Adrenal gland (tissue), 12 donors: Measurements from ENCODE around the gene VEGFB. TPM values are rescaled to one million over a fixed set of nuclear protein-coding genes. Genes with fewer than 3 reads are reported as not detected.

ENCODE experiments used
- DNase-seq, 7 donors: peaks; one replicate each; pipeline ENCODE4 v3.0.0-alpha.2; 2019 to 2020
- H3K27ac ChIP-seq, 5 donors: fragments of 200-600 bp; sonication (generic) in 4 of 5; 1 replicate in 3 of 5; 2 replicates in 2 of 5; pipeline versions ENCODE4 v1.5.1 to v1.8.0; 2016 to 2020; ENCODE audit warnings: mild to moderate bottlenecking in 1 of 5
- H3K27me3 ChIP-seq: fragments of 200-600 bp; 2 replicates; pipeline ENCODE4 v1.8.0; 2021
- H3K36me3 ChIP-seq, 2 donors: fragments of 200-600 bp; replicated peaks in 1 of 2; 1 replicate in 1 of 2; 2 replicates in 1 of 2; pipeline versions ENCODE4 v1.5.1 to v1.8.0; 2018 to 2022
- H3K4me1 ChIP-seq, 2 donors: fragments of 200-600 bp; replicated peaks in 1 of 2; 1 replicate in 1 of 2; 2 replicates in 1 of 2; pipeline versions ENCODE4 v1.5.1 to v1.8.0; 2018 to 2021
- H3K4me3 ChIP-seq, 4 donors: fragments of 200-600 bp; sonication (generic) in 3 of 4; one replicate each; pipeline ENCODE4 v1.5.1; 2016 to 2018
- H3K9me3 ChIP-seq, 3 donors: fragments of 200-600 bp; sonication (generic) in 1 of 3; replicated peaks in 1 of 3; 1 replicate in 2 of 3; 2 replicates in 1 of 3; pipeline versions ENCODE4 v1.5.1 to v1.8.0; 2016 to 2021
- CTCF ChIP-seq, 6 experiments: fragments of 450-650 bp in 4 of 6; fragments of 200-600 bp in 2 of 6; sonication (generic) in 1 of 6; IDR thresholded peaks; 1 replicate in 5 of 6; 2 replicates in 1 of 6; pipeline versions ENCODE4 v1.5.1 to v1.8.0; 2016 to 2021; ENCODE audit warnings: antibody characterized with exemption in 6 of 6, mild to moderate bottlenecking in 2 of 6, moderate library complexity in 1 of 6
- POLR2A ChIP-seq, 2 donors: fragments of 450-650 bp; IDR thresholded peaks; one replicate each; pipeline ENCODE4 v1.6.1; 2017; ENCODE audit warnings: antibody characterized with exemption in 2 of 2, mild to moderate bottlenecking in 2 of 2, moderate library complexity in 1 of 2
- WGBS, 4 donors: extraction: QIAGEN DNeasy Blood & Tissue Kit in 2 of 4; methylation state at CpG; one replicate each; pipeline versions ENCODE4 v1.1.5 to v1.1.7; 2013 to 2017; 5-methylcytosine and 5-hydroxymethylcytosine counted together
- intact Hi-C, 2 donors: fragments of 100-400 bp; cut with DNase I; formaldehyde crosslinking; loops; one replicate each; pipeline versions ENCODE4 v1.14.1 to v1.15.0; 2022 to 2023
- polyA plus RNA-seq, 3 donors: library from polyadenylated mRNA; stranded (reverse); fragments of 200-250 nt in 2 of 3; fragments of 350-450 nt in 1 of 3; fragmentation: Illumina TruSeq in 1 of 3; extraction: RNeasy Lipid Tissue Mini Kit (QIAGEN cat#74804) in 1 of 3; gene quantifications; one replicate each; pipeline ENCODE4 v1.2.3, GENCODE V29; 2013 to 2014
- total RNA-seq, 9 donors: library from RNA; depleted of rRNA in 4 of 9; stranded (reverse); fragments of >200 nt in 4 of 9; fragments of 120-200 nt in 1 of 9; fragmentation: NEBNext Ultra II Directional in 1 of 9; extraction: Animal tissue kit (Norgen Biotek cat#: 25700) in 1 of 9; gene quantifications; one replicate each; pipeline versions ENCODE4 v1.1.0 to v1.2.4, GENCODE V29; 2013 to 2023
- donor health status: healthy with polysubstance abuse.
- donor health status: Bipolar disorder and iron deficiency.
- donor health status: DM: yes; HTN: yes; CAD: no.
- donor health status: DM: no; HTN: no; CAD: no.
- donor health status: DM: no; HTN: no; CAD: no.
- donor health status: DM: yes; HTN: yes; CAD: no.

Gene VEGFB
- total and polyA plus RNA-seq, 12 donors = 36.0 to 185 (median 134) TPM

DNA sequence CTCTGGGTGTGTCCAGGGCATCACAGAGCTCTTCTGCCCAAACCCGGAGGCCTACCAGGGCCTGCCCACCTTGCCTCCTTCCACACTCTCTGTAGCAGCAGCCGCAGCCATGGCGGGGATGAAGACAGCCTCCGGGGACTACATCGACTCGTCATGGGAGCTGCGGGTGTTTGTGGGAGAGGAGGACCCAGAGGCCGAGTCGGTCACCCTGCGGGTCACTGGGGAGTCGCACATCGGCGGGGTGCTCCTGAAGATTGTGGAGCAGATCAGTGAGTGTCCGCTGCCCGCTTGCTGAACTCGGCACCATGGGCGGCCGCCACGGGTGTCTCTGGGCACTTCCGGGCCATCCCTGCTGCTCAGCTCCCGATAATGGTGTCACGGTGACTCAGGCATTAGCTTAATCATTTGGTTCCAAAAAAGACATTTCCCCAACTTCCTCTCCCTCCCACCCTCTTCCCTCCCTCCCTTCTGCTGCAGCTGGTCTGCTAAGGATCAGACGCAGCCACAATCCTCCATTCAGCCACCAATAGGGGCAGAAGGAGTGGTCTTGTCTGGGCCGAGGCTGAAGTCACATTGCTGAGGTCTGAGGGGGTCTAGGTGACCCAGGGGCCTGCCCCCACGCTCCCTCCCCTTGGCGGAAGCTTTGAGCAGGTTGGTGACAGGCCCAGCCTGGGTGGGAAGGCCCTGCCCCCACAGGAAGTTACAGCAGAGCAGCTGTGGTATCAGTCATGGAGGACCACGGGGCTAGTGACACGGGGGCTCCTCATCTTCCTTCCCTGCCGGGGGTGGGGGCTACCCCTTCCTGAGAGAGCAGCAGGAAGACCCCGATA is 26.9 kb upstream of the VEGFB start:
- intact Hi-C loops = loop anchor here in 1 of 2 donors (5.0 kb wide), 1 partner anchor 90 kb away; no protein-coding TSS in a partner anchor
- peak overlapping the region in 1 of 4 donors; percentile 48 for H3K4me3 ChIP-seq
- peak in 6 of 7 donors; percentile 61 to 81 (median 64) for DNase-seq
- peaks cover 0 to 18% of the 10 kb centered on the region in 2 donors for H3K36me3 ChIP-seq
- peaks cover 8 to 24% of the 10 kb centered on the region in 2 donors for H3K4me1 ChIP-seq
- H3K27ac ChIP-seq = peak overlapping the region in 4 of 5 donors; percentile 67 to 88 (median 80)
- peak in 1 of 6 experiments; percentile 8 for TF ChIP-seq CTCF (IDR thresholded peaks at IDR 0.05)
- TF ChIP-seq POLR2A (IDR thresholded peaks at IDR 0.05) = peak in 1 of 2 donors; percentile 28
- no peaks in the 10 kb centered on the region for H3K9me3 ChIP-seq
- WGBS, 4 donors = 23 to 47% (median 40%) methylated on average over 8 to 30 of the region's 30 CpGs
- no peaks in the 10 kb centered on the region for H3K27me3 ChIP-seq

- TF ChIP-seq POLR2A (IDR thresholded peaks at IDR 0.05) (no peak), CTCF (IDR thresholded peaks at IDR 0.05) (no peak)
- 74 to 86% (median 79%) methylated on average over 15 to 23 of the region's 23 CpGs for WGBS, 4 donors
- no peaks in the 10 kb centered on the region for H3K27me3 ChIP-seq
- peaks cover 8 to 24% of the 10 kb centered on the region in 2 donors for H3K4me1 ChIP-seq
- H3K36me3 ChIP-seq = peaks cover 0 to 10% of the 10 kb centered on the region in 2 donors
- H3K27ac ChIP-seq = peak overlapping the region in 4 of 5 donors; percentile 67 to 88 (median 80)
- DNase-seq = peak in 1 of 7 donors; percentile 12
- no peaks in the 10 kb centered on the region for H3K9me3 ChIP-seq
- H3K4me3 ChIP-seq = peak overlapping the region in 1 of 4 donors; percentile 48
- intact Hi-C loops = loop anchor here in 1 of 2 donors (5.0 kb wide), 1 partner anchor 89 kb away; no protein-coding TSS in a partner anchor
Observed at GRCh38 chr11:64208086-64208795, 26.1 kb upstream of the VEGFB start.

DNA sequence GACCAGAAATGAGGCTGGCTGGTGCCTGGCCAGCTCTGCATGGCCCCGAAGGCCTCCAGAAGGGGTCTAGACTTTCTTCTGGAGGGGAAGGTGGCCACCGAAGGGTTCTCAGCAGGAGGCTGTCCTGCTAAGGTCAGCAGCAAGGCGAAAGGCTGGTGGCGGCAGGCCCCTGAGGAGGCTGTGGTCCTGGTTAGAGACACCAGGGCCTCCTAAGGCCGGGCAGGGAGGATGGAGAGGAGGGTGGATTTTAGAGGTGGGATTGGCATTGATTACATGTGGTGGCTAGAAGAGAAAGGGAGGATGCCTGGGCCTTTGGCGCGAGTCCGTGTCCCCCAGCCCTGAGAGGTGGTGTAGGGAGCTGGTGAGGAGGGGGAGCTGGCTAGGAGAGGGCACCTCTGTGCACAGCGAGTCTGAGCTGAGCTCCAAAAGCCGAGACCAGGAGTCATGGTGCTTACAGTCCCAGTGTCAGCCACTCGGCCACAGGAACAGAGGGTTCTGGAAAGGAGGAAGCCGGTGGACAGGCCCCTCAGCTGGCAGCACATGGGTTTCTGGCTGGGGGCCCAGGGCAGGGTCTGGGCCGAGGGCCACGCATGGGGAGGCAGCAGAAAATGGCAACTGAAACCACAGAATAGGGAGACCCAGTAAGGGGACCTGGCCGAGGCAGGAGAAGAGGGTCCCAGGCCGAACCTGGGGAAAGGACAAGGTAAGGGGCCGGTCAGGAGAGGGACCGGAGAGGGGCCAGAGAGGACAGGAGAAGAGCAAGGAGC is 25.4 kb upstream of the VEGFB start:
- intact Hi-C loops = loop anchor here in 1 of 2 donors (5.0 kb wide), 1 partner anchor 88 kb away; no protein-coding TSS in a partner anchor
- H3K27ac ChIP-seq = peak overlapping the region in 2 of 5 donors; percentile 82 to 88
- H3K4me3 ChIP-seq = no peak overlapping the region
- H3K27me3 ChIP-seq = no peaks in the 10 kb centered on the region
- WGBS, 4 donors = 81 to 87% (median 83%) methylated on average over 16 to 18 of the region's 18 CpGs
- no peak for TF ChIP-seq CTCF (IDR thresholded peaks at IDR 0.05)
- DNase-seq = peak in 1 of 7 donors; percentile 12
- H3K36me3 ChIP-seq = peaks cover 0 to 3% of the 10 kb centered on the region in 2 donors
- H3K9me3 ChIP-seq = no peaks in the 10 kb centered on the region
- H3K4me1 ChIP-seq = peaks cover 8 to 24% of the 10 kb centered on the region in 2 donors
